ENCODE measurements around the gene BRF1. TPM values are rescaled to one million over a fixed set of nuclear protein-coding genes. Genes with fewer than 3 reads are reported as not detected.

BRF1 gene
- total and polyA plus RNA-seq, 3 donors from 2014 or later, result 30.3 to 112 (median 95.3) TPM

DNA sequence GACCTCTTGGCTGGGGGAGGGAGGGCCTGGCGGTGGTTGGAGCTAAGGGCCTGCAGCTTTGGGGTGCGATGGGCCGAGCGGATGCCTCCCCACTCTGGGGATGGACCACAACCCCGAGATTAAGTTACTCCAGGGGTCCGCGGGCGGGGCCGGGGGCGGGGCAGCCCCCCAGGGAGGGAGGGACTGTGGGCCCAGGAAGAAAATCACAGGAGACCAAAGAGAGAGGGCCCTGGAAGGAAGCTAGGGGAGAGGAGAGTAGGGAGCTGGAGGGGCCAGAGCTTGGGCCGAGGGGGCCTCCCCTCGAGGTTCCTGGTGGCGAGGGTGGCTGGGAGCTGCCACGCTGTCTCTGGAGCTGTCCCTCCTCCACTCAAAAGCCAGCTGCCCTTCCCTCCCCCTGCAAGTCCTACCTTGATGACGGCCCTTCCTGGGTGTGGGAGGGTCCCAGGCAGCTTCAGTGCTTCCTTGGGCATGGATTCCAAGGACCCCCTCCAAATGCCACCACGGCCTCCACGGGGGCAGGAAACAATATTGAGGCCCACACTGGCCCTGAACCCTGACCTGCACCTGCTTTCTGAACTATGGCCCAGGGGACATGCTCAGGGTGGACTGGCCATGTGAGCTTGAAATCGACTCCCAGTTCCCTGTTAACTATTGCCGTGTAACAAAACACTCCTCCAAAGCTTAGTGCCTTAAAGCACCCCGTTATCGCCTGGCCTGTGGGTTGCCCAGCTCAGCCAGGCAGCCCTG lies 119.1 kb downstream of the BRF1 start:
- DNase-seq, result no peak
- H3K27me3 ChIP-seq, result no peaks in the 10 kb centered on the region
- intact Hi-C loops (cut with DNase I; ENCODE audit: low total_unique reads), result no loop called here
- H3K36me3 ChIP-seq (ENCODE audit: low read depth, missing control alignments), result no peaks in the 10 kb centered on the region
- H3K4me1 ChIP-seq, result peaks cover 5% of the 10 kb centered on the region
- no peak for TF ChIP-seq POLR2A (IDR thresholded peaks at IDR 0.05)
- TF ChIP-seq, protein P1, sequence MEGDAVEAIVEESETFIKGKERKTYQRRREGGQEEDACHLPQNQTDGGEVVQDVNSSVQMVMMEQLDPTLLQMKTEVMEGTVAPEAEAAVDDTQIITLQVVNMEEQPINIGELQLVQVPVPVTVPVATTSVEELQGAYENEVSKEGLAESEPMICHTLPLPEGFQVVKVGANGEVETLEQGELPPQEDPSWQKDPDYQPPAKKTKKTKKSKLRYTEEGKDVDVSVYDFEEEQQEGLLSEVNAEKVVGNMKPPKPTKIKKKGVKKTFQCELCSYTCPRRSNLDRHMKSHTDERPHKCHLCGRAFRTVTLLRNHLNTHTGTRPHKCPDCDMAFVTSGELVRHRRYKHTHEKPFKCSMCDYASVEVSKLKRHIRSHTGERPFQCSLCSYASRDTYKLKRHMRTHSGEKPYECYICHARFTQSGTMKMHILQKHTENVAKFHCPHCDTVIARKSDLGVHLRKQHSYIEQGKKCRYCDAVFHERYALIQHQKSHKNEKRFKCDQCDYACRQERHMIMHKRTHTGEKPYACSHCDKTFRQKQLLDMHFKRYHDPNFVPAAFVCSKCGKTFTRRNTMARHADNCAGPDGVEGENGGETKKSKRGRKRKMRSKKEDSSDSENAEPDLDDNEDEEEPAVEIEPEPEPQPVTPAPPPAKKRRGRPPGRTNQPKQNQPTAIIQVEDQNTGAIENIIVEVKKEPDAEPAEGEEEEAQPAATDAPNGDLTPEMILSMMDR (IDR thresholded peaks at IDR 0.05), result no peak
- peak overlapping the region; percentile 41 to 55 for H3K4me3 ChIP-seq
- no peak overlapping the region for H3K27ac ChIP-seq
- WGBS, 2 donors, result 48 to 51% methylated on average over 12 to 21 of the region's 21 CpGs
- H3K9me3 ChIP-seq, result no peaks in the 10 kb centered on the region

DNA sequence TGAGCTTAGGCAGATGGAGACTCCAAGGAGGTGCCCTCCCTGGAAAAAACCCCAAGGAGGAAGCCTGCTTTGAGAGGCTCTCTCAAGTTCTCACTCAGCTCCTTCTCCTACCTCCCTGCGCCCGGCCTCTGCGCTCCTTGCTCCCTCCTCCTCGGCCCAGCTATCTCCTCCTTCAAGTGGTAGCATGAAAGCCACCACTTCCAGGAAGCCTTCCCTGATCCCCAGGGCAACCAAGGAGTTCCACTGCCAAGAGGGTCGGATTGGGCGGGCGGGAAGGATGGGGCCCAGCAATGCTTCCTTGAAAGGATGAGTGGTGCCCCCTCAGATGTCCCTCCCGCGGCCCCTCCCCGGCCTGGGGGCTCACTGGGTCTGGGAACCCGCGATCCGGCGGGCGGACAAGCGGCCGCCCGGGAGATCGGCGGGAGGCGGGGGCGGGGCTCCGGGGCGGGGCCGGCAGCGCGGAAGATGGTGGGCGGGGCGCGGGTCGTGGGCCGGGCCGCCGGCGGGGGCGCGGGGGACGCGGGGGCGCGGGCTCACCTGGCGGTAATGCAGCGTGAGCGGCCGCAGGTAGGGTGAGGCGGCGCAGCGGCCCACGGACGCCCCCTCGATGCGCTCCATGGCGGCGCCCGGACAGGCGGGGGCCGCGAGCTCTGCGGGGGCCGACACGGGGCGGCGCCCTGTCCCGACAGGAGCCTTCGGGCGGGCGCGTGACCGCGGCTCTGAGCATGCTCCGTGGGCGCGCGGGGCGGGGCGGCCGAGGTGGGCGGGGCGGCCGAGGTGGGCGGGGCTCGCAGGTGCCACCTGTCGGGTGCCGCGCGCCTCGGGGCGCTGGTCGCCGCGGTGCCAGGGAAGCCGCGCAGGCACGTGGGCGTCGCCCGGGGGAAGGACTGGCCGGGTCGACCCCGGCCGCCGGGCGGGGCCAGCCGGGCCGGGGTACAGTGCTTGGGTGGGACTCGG lies 119.9 kb downstream of the BRF1 start, which contains the start of gene NUDT14:
TSS of gene NUDT14 (minus strand) at position 721 of the 957 bp plus-strand sequence. CDS start at position 618, 103 bp downstream.
- peak within 1 kb of the TSS in 1 of 2 donors; percentile 36 for H3K27ac ChIP-seq
- H3K36me3 ChIP-seq (ENCODE audit: low read depth, missing control alignments), result no peaks in the 10 kb centered on the region
- peak within 1 kb of the TSS; percentile 55 to 59 for H3K4me3 ChIP-seq
- TF ChIP-seq, protein P1 (IDR thresholded peaks at IDR 0.05), result no peak
- TF ChIP-seq POLR2A (IDR thresholded peaks at IDR 0.05), result no peak
- no peaks in the 10 kb centered on the region for H3K9me3 ChIP-seq
- DNase-seq, result peak; percentile 86
- intact Hi-C loops (cut with DNase I; ENCODE audit: low total_unique reads), result no loop called here
- H3K4me1 ChIP-seq, result peaks cover 5% of the 10 kb centered on the region
- WGBS, 2 donors, result 5 to 9% methylated on average over 4 to 27 of the region's 106 CpGs
- H3K27me3 ChIP-seq, result no peaks in the 10 kb centered on the region

DNA sequence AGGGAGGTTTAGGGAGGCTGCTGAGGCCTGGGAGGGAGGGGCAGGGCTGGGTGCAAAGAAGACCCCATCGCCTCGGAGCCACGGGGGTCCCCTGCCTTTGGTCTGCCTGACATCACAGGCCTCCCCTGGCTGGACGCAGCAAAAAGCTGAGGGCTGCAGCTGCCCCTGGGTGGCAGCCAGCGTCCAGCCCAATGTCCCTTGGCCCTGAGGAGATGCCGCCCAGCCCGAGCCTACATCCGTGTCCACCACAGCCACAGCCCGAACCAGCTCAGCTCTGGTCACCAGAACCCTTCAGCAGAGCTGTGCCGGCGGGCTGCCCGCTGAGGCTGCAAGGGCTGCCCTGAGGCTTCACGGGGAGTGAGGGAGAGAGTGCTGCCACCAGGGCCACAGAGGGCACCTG lies 121.6 kb downstream of the BRF1 start:
- no peaks in the 10 kb centered on the region for H3K36me3 ChIP-seq (ENCODE audit: low read depth, missing control alignments)
- intact Hi-C loops (cut with DNase I; ENCODE audit: low total_unique reads), result no loop called here
- no peak for DNase-seq
- no peak overlapping the region for H3K27ac ChIP-seq
- peaks cover 5% of the 10 kb centered on the region for H3K4me1 ChIP-seq
- H3K9me3 ChIP-seq, result no peaks in the 10 kb centered on the region
- TF ChIP-seq POLR2A (IDR thresholded peaks at IDR 0.05), result no peak
- TF ChIP-seq, protein P1 (IDR thresholded peaks at IDR 0.05), result no peak
- WGBS, 2 donors, result 86 to 100% methylated on average over 2 to 13 of the region's 13 CpGs
- no peaks in the 10 kb centered on the region for H3K27me3 ChIP-seq
- no peak overlapping the region for H3K4me3 ChIP-seq

DNA sequence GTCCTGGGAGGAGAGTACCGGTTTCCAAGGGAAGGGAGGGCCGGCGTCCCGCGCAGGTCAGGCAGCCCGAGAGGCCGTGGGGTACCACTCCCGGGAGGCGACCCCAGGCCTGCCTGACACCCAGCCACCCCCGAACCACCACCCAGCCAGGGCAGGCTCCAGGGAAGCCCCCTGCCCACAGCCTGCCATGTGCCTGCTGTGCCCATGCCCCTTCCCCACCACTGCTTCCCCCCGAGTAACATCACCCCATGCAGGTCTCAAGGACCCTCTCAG lies 122.0 kb downstream of the BRF1 start:
- no peak overlapping the region for H3K27ac ChIP-seq
- no peak for TF ChIP-seq POLR2A (IDR thresholded peaks at IDR 0.05)
- TF ChIP-seq, protein P1 (IDR thresholded peaks at IDR 0.05), result no peak
- no peak overlapping the region for H3K4me3 ChIP-seq
- H3K9me3 ChIP-seq, result no peaks in the 10 kb centered on the region
- H3K27me3 ChIP-seq, result no peaks in the 10 kb centered on the region
- no peak for DNase-seq
- WGBS, 2 donors, result 92 to 95% methylated on average over 8 to 11 of the region's 11 CpGs
- H3K4me1 ChIP-seq, result peaks cover 5% of the 10 kb centered on the region
- intact Hi-C loops (cut with DNase I; ENCODE audit: low total_unique reads), result no loop called here
- no peaks in the 10 kb centered on the region for H3K36me3 ChIP-seq (ENCODE audit: low read depth, missing control alignments)

Data from testis (tissue), 3 donors.